PC-9 (cell line): ENCODE data around the gene FAM81A.

Experiments
- EZH2 ChIP-seq: fragments of 200-600 bp; sonication (generic); IDR thresholded peaks from 2 replicates; pipeline ENCODE4 v1.8.0; 2017; ENCODE audit warnings: antibody characterized with exemption, low read depth
- TF ChIP-seq, protein P1 (sequence below): fragments of 200-600 bp; sonication (generic); conservative IDR thresholded peaks from 2 replicates; pipeline ENCODE4 v1.6.1; 2017; ENCODE audit warnings: mixed run types, antibody characterized with exemption, mild to moderate bottlenecking, moderate library complexity

DNA sequence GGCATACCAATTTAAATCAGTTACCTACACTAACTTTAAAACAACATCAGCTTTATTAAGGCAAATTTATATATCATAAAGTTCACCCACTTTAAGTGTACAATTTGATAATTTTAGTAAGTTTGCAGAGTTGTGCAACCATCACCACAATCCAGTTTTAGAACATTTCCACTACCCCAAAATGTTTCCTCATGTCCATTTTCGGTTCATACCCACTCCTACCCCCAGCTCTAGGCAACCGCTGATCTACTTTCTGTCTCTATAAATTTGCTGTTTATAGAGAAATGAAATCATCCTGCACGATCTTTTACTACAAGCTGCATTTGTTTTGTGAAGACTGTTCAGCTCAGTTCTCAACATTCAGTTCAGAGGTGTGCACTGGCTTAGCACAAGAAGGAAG is 31.5 kb upstream of the FAM81A start:
- TF ChIP-seq EZH2: no peak
- TF ChIP-seq, protein P1, sequence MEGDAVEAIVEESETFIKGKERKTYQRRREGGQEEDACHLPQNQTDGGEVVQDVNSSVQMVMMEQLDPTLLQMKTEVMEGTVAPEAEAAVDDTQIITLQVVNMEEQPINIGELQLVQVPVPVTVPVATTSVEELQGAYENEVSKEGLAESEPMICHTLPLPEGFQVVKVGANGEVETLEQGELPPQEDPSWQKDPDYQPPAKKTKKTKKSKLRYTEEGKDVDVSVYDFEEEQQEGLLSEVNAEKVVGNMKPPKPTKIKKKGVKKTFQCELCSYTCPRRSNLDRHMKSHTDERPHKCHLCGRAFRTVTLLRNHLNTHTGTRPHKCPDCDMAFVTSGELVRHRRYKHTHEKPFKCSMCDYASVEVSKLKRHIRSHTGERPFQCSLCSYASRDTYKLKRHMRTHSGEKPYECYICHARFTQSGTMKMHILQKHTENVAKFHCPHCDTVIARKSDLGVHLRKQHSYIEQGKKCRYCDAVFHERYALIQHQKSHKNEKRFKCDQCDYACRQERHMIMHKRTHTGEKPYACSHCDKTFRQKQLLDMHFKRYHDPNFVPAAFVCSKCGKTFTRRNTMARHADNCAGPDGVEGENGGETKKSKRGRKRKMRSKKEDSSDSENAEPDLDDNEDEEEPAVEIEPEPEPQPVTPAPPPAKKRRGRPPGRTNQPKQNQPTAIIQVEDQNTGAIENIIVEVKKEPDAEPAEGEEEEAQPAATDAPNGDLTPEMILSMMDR: no peak
